ENCODE data around the gene FAM43A.

FAM43A gene

GRCh38 chr3:194675680-194676079, 10.0 kb upstream of the FAM43A start:
- no peak for DNase-seq (ENCODE audit: low read depth in 2 of 2)

GRCh38 chr3:194676471-194676870, 9.2 kb upstream of the FAM43A start:
- DNase-seq (ENCODE audit: low read depth in 2 of 2) = no peak

- DNase-seq (ENCODE audit: low read depth in 2 of 2) = no peak
Observed at GRCh38 chr3:194680888-194681615, 4.6 kb upstream of the FAM43A start.

- no peak for DNase-seq (ENCODE audit: low read depth in 2 of 2)
Observed at GRCh38 chr3:194682189-194682693, 3.4 kb upstream of the FAM43A start.

- DNase-seq (ENCODE audit: low read depth in 2 of 2) = peak; percentile 41 to 54
Observed at GRCh38 chr3:194682694-194683310, 2.9 kb upstream of the FAM43A start.

- no peak for DNase-seq (ENCODE audit: low read depth in 2 of 2)
Observed at GRCh38 chr3:194683380-194683779, 2.3 kb upstream of the FAM43A start.

GRCh38 chr3:194685065-194685717, 492 bp upstream of the FAM43A start:
- DNase-seq (ENCODE audit: low read depth in 2 of 2) = no peak

GRCh38 chr3:194686414-194686815, 732 bp downstream of the FAM43A start:
- no peak for DNase-seq (ENCODE audit: low read depth in 2 of 2)

GRCh38 chr3:194686816-194687637, 1.3 kb downstream of the FAM43A start:
- peak in 1 of 2 donors; percentile 12 for DNase-seq (ENCODE audit: low read depth in 2 of 2)

- DNase-seq (ENCODE audit: low read depth in 2 of 2) = peak; percentile 69 to 78
Observed at GRCh38 chr3:194687638-194688199, 2.0 kb downstream of the FAM43A start.

GRCh38 chr3:194688200-194688740, 2.6 kb downstream of the FAM43A start:
- peak in 1 of 2 donors; percentile 15 for DNase-seq (ENCODE audit: low read depth in 2 of 2)

GRCh38 chr3:194688946-194689345, 3.3 kb downstream of the FAM43A start:
- no peak for DNase-seq (ENCODE audit: low read depth in 2 of 2)

- peak in 1 of 2 donors; percentile 6 for DNase-seq (ENCODE audit: low read depth in 2 of 2)
Observed at GRCh38 chr3:194689493-194689944, 3.8 kb downstream of the FAM43A start.

- DNase-seq (ENCODE audit: low read depth in 2 of 2) = no peak
Observed at GRCh38 chr3:194690501-194691372, 5.1 kb downstream of the FAM43A start.

GRCh38 chr3:194691481-194692283, 6.0 kb downstream of the FAM43A start:
- no peak for DNase-seq (ENCODE audit: low read depth in 2 of 2)

- no peak for DNase-seq (ENCODE audit: low read depth in 2 of 2)
Observed at GRCh38 chr3:194696702-194697101, 11.0 kb downstream of the FAM43A start.

GRCh38 chr3:194702545-194702944, 16.9 kb downstream of the FAM43A start:
- DNase-seq (ENCODE audit: low read depth in 2 of 2) = no peak

GRCh38 chr3:194705227-194705626, 19.5 kb downstream of the FAM43A start:
- DNase-seq (ENCODE audit: low read depth in 2 of 2) = no peak

GRCh38 chr3:194705761-194706160, 20.1 kb downstream of the FAM43A start:
- no peak for DNase-seq (ENCODE audit: low read depth in 2 of 2)
